ENCODE measurements around the gene HAGH. TPM values are rescaled to one million over a fixed set of nuclear protein-coding genes. Genes with fewer than 3 reads are reported as not detected.
"Not testable (repeated sequence)": the region's sequence is repeated elsewhere in the genome, so short reads cannot be mapped to it uniquely, and the experiment has no call there.

The HAGH gene
- polyA plus RNA-seq, 4 donors, result 29.7 to 51.8 (median 31.9) TPM

DNA sequence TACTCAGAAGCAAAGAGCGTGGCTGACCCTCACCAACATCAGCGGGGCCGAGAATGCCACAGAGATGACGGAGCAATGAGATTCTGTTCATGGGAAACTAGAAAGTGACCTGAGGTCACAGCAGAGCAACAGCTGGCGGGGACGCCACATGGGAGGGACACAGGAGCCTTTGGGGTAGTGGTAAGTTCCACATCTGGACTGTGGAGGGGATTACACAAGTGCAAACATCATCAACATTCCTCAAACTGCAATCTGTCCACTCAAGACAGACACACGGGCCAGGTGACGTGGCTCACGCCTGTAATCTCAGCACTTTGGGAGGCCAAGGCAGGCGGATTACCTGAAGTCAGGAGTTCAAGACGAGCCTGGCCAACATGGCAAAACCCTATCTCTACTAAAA lies 11.2 kb downstream of the HAGH start:
- DNase-seq (ENCODE audit: low read depth in 4 of 4, low spot score in 3 of 4), result no peak

GRCh38 chr16:1812732-1813163 lies 13.9 kb downstream of the HAGH start:
- DNase-seq (ENCODE audit: low read depth in 4 of 4, low spot score in 3 of 4), result no peak

DNA sequence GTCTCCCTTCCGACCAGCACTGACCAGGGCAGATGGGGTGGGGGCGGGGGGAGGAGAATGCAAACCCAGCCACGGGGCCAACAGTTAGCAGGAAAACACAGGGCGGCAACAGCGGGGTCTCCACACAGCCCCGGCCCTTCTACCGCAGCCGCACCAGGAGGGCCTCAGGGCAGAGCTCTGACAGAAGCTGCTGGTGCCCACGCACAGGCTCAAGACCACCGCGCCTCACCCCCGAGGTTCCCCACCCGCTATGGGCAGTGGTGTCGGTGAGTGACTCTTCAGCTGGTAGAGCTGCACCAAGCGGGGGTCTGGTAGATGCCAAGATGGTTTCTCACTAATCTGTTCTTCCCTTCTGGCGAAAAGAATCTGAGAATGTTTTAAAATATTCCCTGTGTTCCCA lies 16.1 kb downstream of the HAGH start:
- DNase-seq (ENCODE audit: low read depth in 4 of 4, low spot score in 3 of 4), result no peak

DNA sequence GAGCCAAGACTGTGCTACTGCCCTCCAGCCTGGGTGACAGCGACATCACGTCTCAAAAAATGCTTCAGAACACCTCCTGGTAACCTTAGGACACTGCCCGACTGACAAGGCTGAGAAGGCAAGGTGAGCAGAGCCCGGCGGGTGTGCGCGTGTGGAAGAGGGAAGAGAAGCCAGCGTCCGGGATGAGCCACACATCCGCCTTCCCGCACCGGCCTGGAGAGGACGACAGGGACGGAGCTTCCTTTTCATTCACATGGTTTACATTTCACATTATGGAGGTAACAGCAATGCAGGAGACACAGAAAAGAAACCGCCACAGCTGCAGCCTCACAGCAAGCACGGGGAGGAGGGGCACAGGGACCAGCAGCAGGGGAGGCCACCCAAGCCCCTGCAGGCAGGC lies 16.5 kb downstream of the HAGH start:
- no peak for DNase-seq (ENCODE audit: low read depth in 4 of 4, low spot score in 3 of 4)

- DNase-seq (ENCODE audit: low read depth in 4 of 4, low spot score in 3 of 4), result no peak
Measured at GRCh38 chr16:1809281-1809801, 17.3 kb downstream of the HAGH start.

DNA sequence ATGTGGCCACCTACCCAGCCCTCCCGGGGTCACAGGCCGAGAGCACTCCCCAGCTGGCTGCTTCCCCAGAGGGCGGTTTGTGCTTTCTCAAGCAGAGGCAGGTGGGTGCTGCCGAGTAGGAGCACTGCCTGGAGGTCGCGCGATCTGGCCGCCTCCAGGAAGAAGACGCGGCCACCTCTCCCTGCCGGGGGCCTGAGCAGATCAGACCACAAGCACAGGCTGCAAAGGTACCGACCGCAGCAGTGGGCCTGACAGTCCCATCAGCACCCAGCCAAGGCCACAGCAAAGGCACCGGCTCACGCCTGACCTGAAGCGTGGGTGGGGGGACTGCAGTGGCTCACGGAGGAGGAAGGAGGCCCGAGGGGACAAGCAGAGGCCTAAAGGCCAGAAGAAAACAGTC lies 17.9 kb downstream of the HAGH start:
- no peak for DNase-seq (ENCODE audit: low read depth in 4 of 4, low spot score in 3 of 4)

DNA sequence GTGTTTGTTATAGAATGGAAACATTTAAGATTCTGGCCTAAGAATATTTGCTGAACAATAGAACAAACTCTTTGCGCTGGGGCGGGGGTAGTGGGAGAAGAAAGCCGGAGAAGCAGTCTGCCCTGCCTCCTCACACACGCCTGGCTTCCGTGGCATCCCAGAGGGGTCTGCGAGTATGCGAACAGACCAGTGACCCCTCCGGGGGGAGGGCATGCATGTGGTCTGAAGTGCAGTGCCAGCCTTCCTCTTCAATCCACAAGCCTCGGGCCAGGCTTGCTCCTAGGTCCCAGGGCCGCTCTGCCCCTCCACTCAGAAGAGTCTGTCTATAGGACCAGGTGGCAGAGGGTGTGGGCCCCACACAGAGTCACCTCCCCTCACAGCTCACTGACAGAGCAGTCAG lies 19.0 kb downstream of the HAGH start:
- no peak for DNase-seq (ENCODE audit: low read depth in 4 of 4, low spot score in 3 of 4)

- DNase-seq (ENCODE audit: low read depth in 4 of 4, low spot score in 3 of 4), result no peak
Measured at GRCh38 chr16:1800701-1801100, 25.9 kb downstream of the HAGH start.

GRCh38 chr16:1799263-1799662 lies 27.4 kb downstream of the HAGH start:
- DNase-seq (ENCODE audit: low read depth in 4 of 4, low spot score in 3 of 4), result not testable (repeated sequence)

GRCh38 chr16:1794908-1795666 lies 31.5 kb downstream of the HAGH start:
- no peak for DNase-seq (ENCODE audit: low read depth in 4 of 4, low spot score in 3 of 4)

DNA sequence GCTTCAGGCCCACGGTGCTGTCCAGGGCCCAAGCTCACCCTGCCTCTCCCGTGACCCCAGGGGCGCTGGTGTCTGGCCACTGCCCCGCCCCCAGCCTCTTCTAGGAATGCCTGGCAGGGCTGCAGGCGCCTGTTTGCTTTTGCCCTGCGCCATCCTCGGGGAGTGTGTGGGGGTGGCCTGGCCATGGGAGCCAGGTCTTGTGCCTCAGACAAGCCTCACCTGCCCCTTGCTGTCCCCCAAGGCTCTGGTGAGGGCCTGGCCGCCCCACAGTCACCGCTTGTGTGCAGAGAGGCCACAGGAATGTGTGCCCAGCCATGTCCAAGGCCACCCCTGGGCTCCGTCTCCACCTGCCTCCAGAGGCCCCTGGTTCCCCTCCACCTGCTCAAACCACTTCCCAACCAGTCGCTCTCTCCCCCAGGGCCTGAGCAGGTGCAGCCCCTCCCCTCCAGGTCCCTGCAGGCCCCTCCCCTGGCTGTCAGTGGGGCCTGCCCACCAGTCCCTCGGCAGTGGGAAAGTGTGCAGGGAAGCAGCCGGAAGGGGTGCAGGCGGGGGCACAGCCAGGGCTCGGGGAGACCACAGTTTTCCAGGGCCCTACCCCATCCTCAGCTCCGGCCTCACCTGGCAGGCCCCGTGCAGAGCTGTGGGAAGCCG lies 32.3 kb downstream of the HAGH start:
- DNase-seq (ENCODE audit: low read depth in 4 of 4, low spot score in 3 of 4), result no peak

DNA sequence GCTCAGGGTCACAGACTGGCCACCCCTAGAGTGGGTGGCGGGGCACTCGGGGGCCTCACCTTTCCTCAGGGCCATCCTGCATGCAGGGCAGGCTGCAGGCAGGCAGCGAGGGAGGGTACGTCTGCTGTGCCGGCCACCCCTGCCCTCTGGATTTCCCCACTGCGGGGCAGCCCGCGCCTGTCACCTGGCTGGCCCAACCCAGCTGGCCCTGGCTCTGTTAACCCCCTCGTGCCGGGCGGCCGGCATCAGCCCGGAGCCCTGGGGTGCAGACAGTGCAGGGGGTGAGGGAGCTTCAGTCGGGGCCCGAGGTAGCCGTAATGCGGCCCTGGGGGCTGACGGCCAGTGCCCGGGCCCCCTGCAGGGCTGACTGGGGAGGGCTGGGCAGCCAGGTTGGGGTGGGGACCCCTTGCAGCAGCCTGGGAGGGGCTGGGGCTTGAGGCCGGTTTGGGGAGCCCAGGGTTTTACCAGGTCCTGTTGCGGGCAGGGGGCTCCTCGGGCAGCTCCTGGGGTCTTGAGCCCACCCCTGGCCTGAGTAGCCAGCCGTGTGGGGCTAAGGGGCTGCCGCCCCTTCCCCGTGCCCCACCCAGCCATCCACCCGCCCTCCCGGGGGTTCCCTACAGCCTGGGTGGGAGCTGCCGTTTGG lies 32.9 kb downstream of the HAGH start, which contains the start of gene IGFALS:
TSS of gene IGFALS (minus strand) at position 128 of the 643 bp plus-strand sequence. CDS start at position 75, 53 bp downstream.
- no peak for DNase-seq (ENCODE audit: low read depth in 4 of 4, low spot score in 3 of 4)

DNA sequence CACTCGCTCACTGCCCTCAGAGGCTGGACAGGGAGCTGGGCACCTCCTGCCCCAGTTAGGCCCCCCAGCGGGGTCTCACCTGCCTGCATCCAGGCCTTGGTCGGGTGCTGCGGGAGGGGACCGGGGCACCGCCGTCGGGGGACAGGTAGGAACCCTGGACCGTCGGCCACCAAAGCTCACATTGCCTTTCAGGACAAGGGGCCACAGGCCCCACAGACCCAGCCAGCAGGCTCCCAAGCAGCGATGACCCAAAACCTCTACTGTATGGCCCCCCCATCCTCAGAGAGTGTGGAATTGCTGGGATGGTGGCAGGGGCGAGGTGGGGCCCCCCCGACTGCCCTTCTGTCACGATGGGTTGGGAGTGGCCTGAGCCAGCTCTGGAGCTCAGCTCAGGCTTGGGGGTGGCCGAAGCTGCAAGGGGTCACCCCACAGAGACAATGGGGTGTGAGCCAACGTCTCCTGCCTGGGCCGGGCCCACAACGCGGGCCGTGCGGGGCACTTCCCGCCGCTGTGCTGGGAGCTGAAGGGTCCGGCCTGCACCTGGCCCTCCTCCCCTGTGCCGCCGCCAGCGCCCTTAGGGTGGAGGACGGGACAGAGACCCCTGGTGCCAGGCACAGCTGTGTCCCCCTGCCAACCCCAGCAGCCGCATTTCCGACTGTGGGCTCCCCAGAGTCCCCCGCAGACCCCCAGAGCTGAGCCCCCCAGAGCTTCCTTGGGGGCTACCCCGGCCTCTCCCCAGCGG lies 33.6 kb downstream of the HAGH start:
- DNase-seq (ENCODE audit: low read depth in 4 of 4, low spot score in 3 of 4), result no peak

DNA sequence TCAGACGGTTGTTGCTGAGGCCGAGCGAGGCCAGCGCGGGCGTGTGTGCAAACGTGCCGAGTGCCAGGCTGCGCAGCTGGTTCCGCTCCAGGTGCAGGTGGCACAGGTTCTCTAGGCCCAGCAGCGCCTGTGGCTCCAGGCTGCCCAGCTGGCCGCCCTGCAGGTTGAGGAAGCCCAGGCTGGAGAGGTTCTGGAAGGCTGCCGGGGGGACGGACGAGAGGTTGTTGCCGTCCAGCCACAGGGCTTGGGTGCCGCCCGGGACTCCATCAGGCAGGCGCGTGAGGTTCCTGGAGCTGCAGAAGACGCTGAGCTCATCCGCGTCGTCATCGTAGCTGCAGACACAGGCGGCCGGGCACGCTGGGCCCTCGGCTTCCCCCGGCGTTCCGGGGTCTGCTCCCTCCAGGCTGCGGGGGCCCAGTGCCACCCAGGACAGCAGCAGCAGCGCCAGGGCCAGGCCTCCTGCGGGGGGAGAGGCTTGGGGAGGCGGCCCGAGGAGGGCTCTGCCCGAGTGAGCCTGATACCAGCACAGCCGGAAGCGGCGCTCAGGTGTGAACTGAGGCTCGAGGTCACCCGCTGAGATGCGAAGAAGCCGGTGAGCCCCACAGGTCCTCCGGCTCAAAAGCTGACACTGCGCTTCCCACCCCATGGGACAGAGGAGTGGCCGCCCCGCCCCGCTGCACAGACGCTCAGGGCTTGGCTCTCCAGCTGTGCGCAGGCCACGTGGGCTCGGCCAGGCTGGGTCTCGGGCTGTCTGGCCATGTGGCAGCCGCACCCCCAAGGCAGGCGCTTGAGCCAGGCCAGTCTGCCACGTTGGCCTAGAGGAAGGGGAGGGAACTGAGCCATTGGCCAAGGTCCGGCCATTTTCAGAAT lies 34.4 kb downstream of the HAGH start:
- DNase-seq (ENCODE audit: low read depth in 4 of 4, low spot score in 3 of 4), result no peak

GRCh38 chr16:1791256-1791942 lies 35.2 kb downstream of the HAGH start:
- DNase-seq (ENCODE audit: low read depth in 4 of 4, low spot score in 3 of 4), result no peak

DNA sequence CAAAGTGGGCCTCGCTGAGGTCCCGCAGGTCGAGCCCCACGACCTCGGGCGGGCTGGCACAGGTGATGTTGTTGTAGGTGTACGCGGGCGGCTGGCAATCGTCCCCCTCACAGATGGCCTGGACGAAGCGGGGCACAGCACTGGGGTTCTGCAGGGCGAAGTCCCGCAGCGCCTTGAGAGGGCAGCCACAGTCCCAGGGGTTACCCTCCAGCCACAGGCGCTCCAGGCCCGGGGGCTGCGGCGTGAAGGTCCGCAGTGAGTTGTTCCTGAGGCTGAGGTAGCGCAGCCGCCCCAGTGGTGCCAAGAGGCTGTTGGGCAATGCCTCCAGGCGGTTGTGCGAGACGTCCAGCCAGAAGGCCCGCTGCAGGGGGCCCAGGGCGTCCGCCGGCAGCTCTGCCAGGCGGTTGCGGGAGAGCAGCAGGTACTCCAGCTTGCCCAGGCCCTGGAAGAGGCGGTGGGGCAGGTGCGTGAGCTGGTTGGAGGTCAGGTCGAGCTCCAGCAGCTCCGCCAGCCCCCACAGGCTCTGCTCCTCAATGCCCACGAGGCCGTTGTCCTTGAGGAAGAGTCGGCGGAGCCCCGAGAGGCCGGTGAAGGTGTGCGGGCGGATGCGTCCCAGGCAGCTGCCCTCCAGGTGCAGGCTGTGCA lies 35.9 kb downstream of the HAGH start:
- no peak for DNase-seq (ENCODE audit: low read depth in 4 of 4, low spot score in 3 of 4)

GRCh38 chr16:1790261-1790610 lies 36.4 kb downstream of the HAGH start:
- no peak for DNase-seq (ENCODE audit: low read depth in 4 of 4, low spot score in 3 of 4)

DNA sequence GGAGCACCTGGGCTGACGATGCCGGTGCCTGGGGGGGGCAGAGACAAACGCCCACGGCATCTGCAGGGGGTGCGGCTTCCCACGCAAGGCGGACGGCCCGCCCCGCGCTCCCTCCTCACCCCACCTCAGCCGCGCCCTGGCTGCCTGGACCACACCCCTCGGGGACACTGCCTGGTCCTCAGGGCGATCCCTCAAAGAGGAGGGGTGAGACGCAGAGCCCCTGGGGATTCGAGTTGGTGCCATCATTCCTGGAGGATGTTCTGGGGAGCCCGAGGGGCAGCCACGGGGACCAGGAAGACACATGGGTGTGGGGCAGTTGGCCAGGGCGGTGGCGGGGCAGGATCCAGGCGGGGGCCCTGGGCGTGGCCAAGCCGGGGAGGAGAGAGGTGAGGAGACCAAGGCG lies 37.0 kb downstream of the HAGH start:
- no peak for DNase-seq (ENCODE audit: low read depth in 4 of 4, low spot score in 3 of 4)

- DNase-seq (ENCODE audit: low read depth in 4 of 4, low spot score in 3 of 4), result no peak
Measured at GRCh38 chr16:1788708-1789100, 37.9 kb downstream of the HAGH start.

Measured in left renal pelvis (tissue), 4 donors.